ENCODE measurements around the gene ROR1. TPM values are rescaled to one million over a fixed set of nuclear protein-coding genes. Genes with fewer than 3 reads are reported as not detected.
A peak's percentile ranks its signal among the peaks of the same experiment; 100 is the strongest.

Gene ROR1
- total RNA-seq, 1 experiment from 2014 or later = 4.1 TPM

GRCh38 chr1:64010316-64010715 lies 236.5 kb downstream of the ROR1 start:
- DNase-seq (ENCODE audit: low spot score) = no peak

GRCh38 chr1:64013395-64013794 lies 239.6 kb downstream of the ROR1 start:
- no peak for DNase-seq (ENCODE audit: low spot score)

- DNase-seq (ENCODE audit: low spot score) = peak; percentile 58
Measured at GRCh38 chr1:64019818-64020217, 246.0 kb downstream of the ROR1 start.

GRCh38 chr1:64021066-64021465 lies 247.2 kb downstream of the ROR1 start:
- no peak for DNase-seq (ENCODE audit: low spot score)

GRCh38 chr1:64025051-64025450 lies 251.2 kb downstream of the ROR1 start:
- no peak for DNase-seq (ENCODE audit: low spot score)

GRCh38 chr1:64029037-64029436 lies 255.2 kb downstream of the ROR1 start:
- DNase-seq (ENCODE audit: low spot score) = no peak

- no peak for DNase-seq (ENCODE audit: low spot score)
Measured at GRCh38 chr1:64030411-64030810, 256.6 kb downstream of the ROR1 start.

- DNase-seq (ENCODE audit: low spot score) = no peak
Measured at GRCh38 chr1:64031236-64031635, 257.4 kb downstream of the ROR1 start.

- peak; percentile 72 for DNase-seq (ENCODE audit: low spot score)
Measured at GRCh38 chr1:64033667-64034220, 259.9 kb downstream of the ROR1 start.

- DNase-seq (ENCODE audit: low spot score) = no peak
Measured at GRCh38 chr1:64036549-64036948, 262.7 kb downstream of the ROR1 start.

- DNase-seq (ENCODE audit: low spot score) = no peak
Measured at GRCh38 chr1:64038119-64038518, 264.3 kb downstream of the ROR1 start.

- no peak for DNase-seq (ENCODE audit: low spot score)
Measured at GRCh38 chr1:64038965-64039364, 265.1 kb downstream of the ROR1 start.

GRCh38 chr1:64039390-64039926 lies 265.6 kb downstream of the ROR1 start:
- peak; percentile 97 for DNase-seq (ENCODE audit: low spot score)

- DNase-seq (ENCODE audit: low spot score) = peak; percentile 70
Measured at GRCh38 chr1:64041371-64042131, 267.7 kb downstream of the ROR1 start.

- peak; percentile 77 for DNase-seq (ENCODE audit: low spot score)
Measured at GRCh38 chr1:64042331-64043100, 268.7 kb downstream of the ROR1 start.

- DNase-seq (ENCODE audit: low spot score) = no peak
Measured at GRCh38 chr1:64043288-64043687, 269.5 kb downstream of the ROR1 start.

GRCh38 chr1:64043976-64044375 lies 270.2 kb downstream of the ROR1 start:
- DNase-seq (ENCODE audit: low spot score) = peak; percentile 73

GRCh38 chr1:64046243-64046642 lies 272.4 kb downstream of the ROR1 start:
- no peak for DNase-seq (ENCODE audit: low spot score)

GRCh38 chr1:64046891-64047290 lies 273.1 kb downstream of the ROR1 start:
- DNase-seq (ENCODE audit: low spot score) = no peak

- DNase-seq (ENCODE audit: low spot score) = no peak
Measured at GRCh38 chr1:64047549-64047996, 273.8 kb downstream of the ROR1 start.

- DNase-seq (ENCODE audit: low spot score) = no peak
Measured at GRCh38 chr1:64049900-64050540, 276.2 kb downstream of the ROR1 start.

GRCh38 chr1:64050601-64051000 lies 276.8 kb downstream of the ROR1 start:
- DNase-seq (ENCODE audit: low spot score) = no peak

Measured in H4 (cell line).